A549 (cell line): ENCODE data around the gene MLLT3. TPM values are rescaled to one million over a fixed set of nuclear protein-coding genes. Genes with fewer than 3 reads are reported as not detected.
A peak's percentile ranks its signal among the peaks of the same experiment; 100 is the strongest.

Experiments
- ATAC-seq, 2 experiments: fragments of 200-7000 bp in 1 of 2; fragments of >200 bp in 1 of 2; cut with Nextera tagmentation in 1 of 2; cut with Tn5 transposase in 1 of 2; 3 replicates each; pipeline versions ENCODE4 v1.8.0 to v1.9.1; 2018 to 2020; ENCODE audit warnings: mild to moderate bottlenecking in 1 of 2, moderate library complexity in 1 of 2
- CTCF ChIA-PET: fragments of 300-600 bp; sonication (Branson Sonifier 250); formaldehyde crosslinking; extraction: SDS; loops from one replicate; lab custom pipeline; 2021; ENCODE audit warnings: antibody characterized with exemption, inconsistent platforms; lab: Yijun Ruan, JAX
- POLR2A ChIA-PET: fragments of 350-600 bp; formaldehyde crosslinking; extraction: SDS; loops from one replicate; lab custom pipeline; 2021; ENCODE audit warnings: antibody characterized with exemption, inconsistent platforms; lab: Yijun Ruan, JAX
- DNase-seq, 2 experiments: peaks; one replicate each; pipeline versions ENCODE4 v3.0.0 to v3.0.0-alpha.2; 2011 to 2016; ENCODE audit warnings: low read depth in 1 of 2, low spot score in 1 of 2
- FAIRE-seq: peaks from 2 replicates; lab custom pipeline; 2011; peaks lifted over from hg19 to GRCh38; lab: Jason Lieb, UNC
- H3K27ac ChIP-seq, 2 experiments: fragments of >200 bp; sonication (Bioruptor Twin); formaldehyde crosslinking; 3 replicates each; pipeline ENCODE4 v1.5.1; 2016 to 2017
- H3K4me1 ChIP-seq: fragments of >200 bp; sonication (Bioruptor Twin); formaldehyde crosslinking; 3 replicates; pipeline ENCODE4 v1.6.1; 2016
- H3K4me2 ChIP-seq: fragments of >200 bp; sonication (Bioruptor Twin); formaldehyde crosslinking; 3 replicates; pipeline ENCODE4 v1.6.1; 2016
- H3K4me3 ChIP-seq: fragments of >200 bp; sonication (Bioruptor Twin); formaldehyde crosslinking; 3 replicates; pipeline ENCODE4 v1.5.1; 2016
- H3K9me3 ChIP-seq: fragments of >200 bp; sonication (Bioruptor Twin); formaldehyde crosslinking; 3 replicates; pipeline ENCODE4 v1.6.1; 2016
- CEBPB ChIP-seq, 2 experiments: fragments of >200 bp in 1 of 2; sonication (Bioruptor Twin) in 1 of 2; formaldehyde crosslinking in 1 of 2; IDR thresholded peaks; 2 replicates each; pipeline ENCODE4 v1.6.1; 2012 to 2016
- EHMT2 ChIP-seq: fragments of 200-600 bp; sonication (generic); IDR thresholded peaks from 2 replicates; pipeline ENCODE4 v1.6.1; 2016; ENCODE audit warnings: antibody characterized with exemption, low read depth, mild to moderate bottlenecking, moderate library complexity
- FOSL2 ChIP-seq, 2 experiments: fragments of 450-650 bp in 1 of 2; fragments of >200 bp in 1 of 2; sonication (Bioruptor Twin) in 1 of 2; formaldehyde crosslinking; IDR thresholded peaks; 2 replicates each; pipeline versions ENCODE4 v1.5.0 to v1.6.1; 2016 to 2020; ENCODE audit warnings: mild to moderate bottlenecking in 1 of 2, moderate library complexity in 1 of 2
- GATA3 ChIP-seq: IDR thresholded peaks from 2 replicates; pipeline ENCODE4 v1.6.1; 2012; ENCODE audit warnings: borderline replicate concordance
- HDAC2 ChIP-seq: fragments of 200-600 bp; sonication (generic); IDR thresholded peaks from 2 replicates; pipeline ENCODE4 v1.6.1; 2016
- HEYL ChIP-seq: fragments of 250-450 bp; sonication (Bioruptor Pico); IDR thresholded peaks from 2 replicates; pipeline ENCODE4 v1.8.0; 2021; ENCODE audit warnings: mild to moderate bottlenecking, moderate library complexity
- HMGXB4 ChIP-seq: fragments of 250-450 bp; sonication (Bioruptor Pico); IDR thresholded peaks from 2 replicates; pipeline ENCODE4 v1.5.0; 2021; ENCODE audit warnings: mild to moderate bottlenecking, moderate library complexity, borderline replicate concordance
- HOXA7 ChIP-seq: fragments of 250-450 bp; sonication (Bioruptor Pico); IDR thresholded peaks from 2 replicates; pipeline ENCODE4 v1.5.0; 2020; ENCODE audit warnings: mild to moderate bottlenecking, moderate library complexity
- HOXB13 ChIP-seq: fragments of 250-450 bp; sonication (Bioruptor Pico); IDR thresholded peaks from 2 replicates; pipeline ENCODE4 v1.5.0; 2020; ENCODE audit warnings: low read depth, mild to moderate bottlenecking, moderate library complexity
- KDM1A ChIP-seq: fragments of 200-600 bp; sonication (generic); IDR thresholded peaks from 2 replicates; pipeline ENCODE4 v1.6.1; 2016; ENCODE audit warnings: low read depth, mild to moderate bottlenecking
- MYC ChIP-seq: IDR thresholded peaks from 2 replicates; pipeline ENCODE4 v1.6.1; 2012; ENCODE audit warnings: mild to moderate bottlenecking, inconsistent platforms, low read length, improper control_type of control experiment, borderline replicate concordance
- PHF8 ChIP-seq: fragments of 200-600 bp; sonication (generic); IDR thresholded peaks from 2 replicates; pipeline ENCODE4 v1.6.1; 2016; ENCODE audit warnings: low read depth, mild to moderate bottlenecking, antibody characterized with exemption, moderate library complexity, borderline replicate concordance
- POLR2A ChIP-seq: IDR thresholded peaks from 2 replicates; pipeline ENCODE4 v1.6.1; 2012; ENCODE audit warnings: mild to moderate bottlenecking, low read length
- RAD21 ChIP-seq, 2 experiments: fragments of >200 bp in 1 of 2; sonication (Bioruptor Twin) in 1 of 2; formaldehyde crosslinking in 1 of 2; IDR thresholded peaks in 1 of 2; conservative IDR thresholded peaks in 1 of 2; 2 replicates in 1 of 2; 3 replicates in 1 of 2; pipeline ENCODE4 v1.6.1; 2012 to 2018; ENCODE audit warnings: inconsistent platforms in 1 of 2
- SMC3 ChIP-seq: fragments of >200 bp; sonication (Bioruptor Twin); formaldehyde crosslinking; IDR thresholded peaks from 3 replicates; pipeline ENCODE4 v1.6.1; 2018; ENCODE audit warnings: inconsistent platforms
- TFCP2L1 ChIP-seq: fragments of 250-450 bp; sonication (Bioruptor Pico); IDR thresholded peaks from 2 replicates; pipeline ENCODE4 v1.5.0; 2021; ENCODE audit warnings: mild to moderate bottlenecking
- TP53 ChIP-seq: fragments of 250-450 bp; sonication (Bioruptor Pico); IDR thresholded peaks from 2 replicates; pipeline ENCODE4 v1.5.0; 2021; ENCODE audit warnings: mild to moderate bottlenecking, moderate library complexity
- ZNF302 ChIP-seq: fragments of 250-450 bp; sonication (Bioruptor Pico); IDR thresholded peaks from 2 replicates; pipeline ENCODE4 v1.9.0; 2021; ENCODE audit warnings: inconsistent platforms, mild to moderate bottlenecking, moderate library complexity
- WGBS: methylation state at CpG from one replicate; pipeline ENCODE4 v1.1.6; 2017; ENCODE audit errors: missing lambda C conversion rate; 5-methylcytosine and 5-hydroxymethylcytosine counted together
- polyA plus RNA-seq, 4 experiments: library from polyadenylated mRNA; depleted of rRNA in 3 of 4; stranded (reverse); fragments of >200 nt; fragmentation: RNase III in 1 of 4; extraction: RNeasy Plus Mini Kit Qiagen cat#74134 plus additional on column Dnase treatment in 1 of 4; gene quantifications; 2 replicates in 3 of 4; 3 replicates in 1 of 4; pipeline ENCODE4 v1.2.3, GENCODE V29; 2011 to 2017

Gene MLLT3
- polyA plus RNA-seq, 2 of the 4 experiments (the other 2 are of a cell fraction), result 14.3 to 47.6 TPM

GRCh38 chr9:20508242-20508641, 114.1 kb downstream of the MLLT3 start:
- no peak overlapping the region for H3K27ac ChIP-seq
- DNase-seq, result peak in 1 of 2 experiments; percentile 10
- no peaks in the 10 kb centered on the region for H3K9me3 ChIP-seq
- H3K4me1 ChIP-seq, result peaks cover 40% of the 10 kb centered on the region
- TF ChIP-seq GATA3 (peak; percentile 65), FOSL2 (IDR thresholded peaks at IDR 0.05) (no peak), FOSL2 (CRISPR knock-in tag; IDR thresholded peaks at IDR 0.05) (no peak)
- H3K4me3 ChIP-seq, result no peak overlapping the region
- 58% methylated on average over 2 of the region's 2 CpGs for WGBS
- no peak for FAIRE-seq
- peak overlapping the region; percentile 38 for H3K4me2 ChIP-seq
- peak in 1 of 2 experiments; percentile 40; a peak in 3 of 6 replicates for ATAC-seq
- ChIA-PET CTCF (no interaction called here), POLR2A (no interaction called here)

GRCh38 chr9:20507431-20507830, 114.9 kb downstream of the MLLT3 start:
- no peak for FAIRE-seq
- POLR2A ChIA-PET, result no interaction called here
- no peak for ATAC-seq

GRCh38 chr9:20506099-20506900, 116.0 kb downstream of the MLLT3 start:
- CTCF ChIA-PET, result interaction anchor here (0.6 to 1.5 kb wide), 4 partner anchors 13 to 1048 kb away, joined by 3 to 4 read pairs (median 4); no protein-coding TSS in a partner anchor
- 92% methylated on average over 11 of the region's 11 CpGs for WGBS
- no peak for DNase-seq
- TF ChIP-seq TFCP2L1 (CRISPR knock-in tag) (no peak), HMGXB4 (CRISPR knock-in tag) (no peak), HOXA7 (CRISPR knock-in tag) (no peak)
- Histone ChIP-seq H3K27ac (no peak overlapping the region), H3K9me3 (no peaks in the 10 kb centered on the region), H3K4me3 (no peak overlapping the region), H3K4me2 (no peak overlapping the region), H3K4me1 (peaks cover 21% of the 10 kb centered on the region)
- ATAC-seq, result no peak
- POLR2A ChIA-PET, result no interaction called here
- FAIRE-seq, result no peak

More at GRCh38 chr9:20507431-20507830, 114.9 kb downstream of the MLLT3 start:
- CTCF ChIA-PET, result interaction anchor here (1.5 kb wide), 2 partner anchors 26 to 434 kb away, joined by 4 read pairs; no protein-coding TSS in a partner anchor
- Histone ChIP-seq H3K27ac (no peak overlapping the region), H3K4me3 (no peak overlapping the region), H3K9me3 (no peaks in the 10 kb centered on the region), H3K4me2 (no peak overlapping the region; the same call in 2 of the 3 replicates), H3K4me1 (peaks cover 32% of the 10 kb centered on the region)
- no peak for DNase-seq
- TF ChIP-seq PHF8, result no peak
- no peak for TF ChIP-seq EHMT2
- no peak for TF ChIP-seq HDAC2
- no peak for TF ChIP-seq ZNF302 (CRISPR knock-in tag)
- no peak for TF ChIP-seq POLR2A
- TF ChIP-seq HEYL (CRISPR knock-in tag), result no peak
- 0% methylated on average over 1 of the region's 1 CpG for WGBS

- TF ChIP-seq FOSL2 (IDR thresholded peaks at IDR 0.05), result no peak
- TF ChIP-seq FOSL2 (CRISPR knock-in tag; IDR thresholded peaks at IDR 0.05), result no peak
- peak in 1 of 2 experiments; percentile 50; a peak in 1 of 4 replicates for TF ChIP-seq CEBPB (IDR thresholded peaks at IDR 0.05)
- TF ChIP-seq, all 56 proteins: peak for 1
- Histone ChIP-seq H3K4me2 (no peak overlapping the region), H3K27ac (no peak overlapping the region), H3K4me3 (no peak overlapping the region), H3K9me3 (no peaks in the 10 kb centered on the region), H3K4me1 (peaks cover 20% of the 10 kb centered on the region; the same call in 2 of the 3 replicates)
- DNase-seq (no peak), ATAC-seq (no peak), FAIRE-seq (no peak)
- 95% methylated on average over 5 of the region's 5 CpGs for WGBS
- CTCF ChIA-PET, result interaction anchor here (0.6 to 0.7 kb wide), 2 partner anchors 14 to 1047 kb away, joined by 3 to 4 read pairs; no protein-coding TSS in a partner anchor
- POLR2A ChIA-PET, result no interaction called here
Observed at GRCh38 chr9:20505574-20505973, 116.7 kb downstream of the MLLT3 start.

- ChIA-PET CTCF (interaction anchor here (0.6 kb wide), 1 partner anchor 41 kb away, joined by 3 read pairs; no protein-coding TSS in a partner anchor), POLR2A (no interaction called here)
- peaks cover 20% of the 10 kb centered on the region; the same call in 2 of the 3 replicates for H3K4me1 ChIP-seq
- FAIRE-seq (no peak), DNase-seq (no peak), ATAC-seq (no peak)
- no peaks in the 10 kb centered on the region for H3K9me3 ChIP-seq
- H3K4me3 ChIP-seq, result no peak overlapping the region
- TF ChIP-seq MYC (no peak), TP53 (CRISPR knock-in tag) (no peak), HOXB13 (CRISPR knock-in tag) (no peak), KDM1A (no peak), SMC3 (no peak), CEBPB (IDR thresholded peaks at IDR 0.05) (no peak), EHMT2 (no peak), HEYL (CRISPR knock-in tag) (no peak), RAD21 (conservative IDR thresholded peaks at IDR 0.05 in 1 of 2, IDR thresholded peaks at IDR 0.05 in 1 of 2) (no peak)
- H3K4me2 ChIP-seq, result no peak overlapping the region
- H3K27ac ChIP-seq, result no peak overlapping the region
- 87% methylated on average over 1 of the region's 1 CpG for WGBS
Observed at GRCh38 chr9:20504930-20505329, 117.4 kb downstream of the MLLT3 start.
